ENCODE data around the gene KRT78.
"Not testable (repeated sequence)": the region's sequence is repeated elsewhere in the genome, so short reads cannot be mapped to it uniquely, and the experiment has no call there.

Gene KRT78

GRCh38 chr12:52795694-52796428, 52.9 kb downstream of the KRT78 start, which contains the start of gene KRT3:
Gene KRT3, minus strand, starts transcription at chr12:52796117. Its CDS starts 75 bp downstream, at chr12:52796042.
- no peak for DNase-seq (ENCODE audit: low read depth)

GRCh38 chr12:52795332-52795674, 53.5 kb downstream of the KRT78 start:
- not testable (repeated sequence) for DNase-seq (ENCODE audit: low read depth)

DNA sequence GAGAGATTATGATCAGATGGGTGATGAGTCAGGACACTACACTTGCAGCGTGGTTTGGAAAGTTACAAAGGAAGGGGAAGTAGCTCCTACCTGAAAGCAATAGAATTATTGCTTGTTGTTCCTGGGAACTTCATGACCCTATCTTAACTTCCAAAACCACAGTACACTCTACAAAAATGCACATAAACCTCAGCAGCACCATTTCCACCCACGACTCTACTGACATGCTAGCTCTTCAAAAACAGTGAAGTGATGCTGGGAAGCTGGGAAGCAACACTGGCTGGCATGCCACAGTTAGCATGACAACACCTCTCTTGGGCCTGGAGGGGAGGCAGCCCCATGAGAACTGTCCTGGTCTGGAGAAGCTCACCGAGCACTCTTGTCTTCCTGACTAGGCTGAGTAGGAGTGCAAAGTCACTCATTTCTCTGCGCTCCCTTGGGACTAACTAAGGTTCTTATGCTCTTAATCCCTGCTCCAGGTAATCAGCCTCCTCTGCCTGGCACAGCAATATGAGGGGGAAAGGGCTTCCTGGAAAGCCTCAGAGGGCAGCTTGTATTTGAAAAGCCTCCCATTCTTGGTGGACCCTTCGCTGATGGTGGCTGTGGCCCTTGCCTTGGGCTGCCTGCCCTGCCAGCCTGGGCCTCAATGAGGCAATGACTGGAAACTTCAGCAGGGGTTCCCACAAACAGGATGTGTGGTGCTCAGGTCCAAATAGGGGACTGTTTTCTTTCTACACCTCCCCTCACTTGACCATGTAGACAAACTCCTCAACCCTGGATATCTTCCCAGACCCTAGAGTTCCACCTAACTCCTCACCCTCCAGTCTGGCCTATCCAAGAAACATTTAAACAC, 54.1 kb downstream of the KRT78 start:
- DNase-seq (ENCODE audit: low read depth) = no peak

GRCh38 chr12:52792185-52793029, 56.4 kb downstream of the KRT78 start:
- no peak for DNase-seq (ENCODE audit: low read depth)

DNA sequence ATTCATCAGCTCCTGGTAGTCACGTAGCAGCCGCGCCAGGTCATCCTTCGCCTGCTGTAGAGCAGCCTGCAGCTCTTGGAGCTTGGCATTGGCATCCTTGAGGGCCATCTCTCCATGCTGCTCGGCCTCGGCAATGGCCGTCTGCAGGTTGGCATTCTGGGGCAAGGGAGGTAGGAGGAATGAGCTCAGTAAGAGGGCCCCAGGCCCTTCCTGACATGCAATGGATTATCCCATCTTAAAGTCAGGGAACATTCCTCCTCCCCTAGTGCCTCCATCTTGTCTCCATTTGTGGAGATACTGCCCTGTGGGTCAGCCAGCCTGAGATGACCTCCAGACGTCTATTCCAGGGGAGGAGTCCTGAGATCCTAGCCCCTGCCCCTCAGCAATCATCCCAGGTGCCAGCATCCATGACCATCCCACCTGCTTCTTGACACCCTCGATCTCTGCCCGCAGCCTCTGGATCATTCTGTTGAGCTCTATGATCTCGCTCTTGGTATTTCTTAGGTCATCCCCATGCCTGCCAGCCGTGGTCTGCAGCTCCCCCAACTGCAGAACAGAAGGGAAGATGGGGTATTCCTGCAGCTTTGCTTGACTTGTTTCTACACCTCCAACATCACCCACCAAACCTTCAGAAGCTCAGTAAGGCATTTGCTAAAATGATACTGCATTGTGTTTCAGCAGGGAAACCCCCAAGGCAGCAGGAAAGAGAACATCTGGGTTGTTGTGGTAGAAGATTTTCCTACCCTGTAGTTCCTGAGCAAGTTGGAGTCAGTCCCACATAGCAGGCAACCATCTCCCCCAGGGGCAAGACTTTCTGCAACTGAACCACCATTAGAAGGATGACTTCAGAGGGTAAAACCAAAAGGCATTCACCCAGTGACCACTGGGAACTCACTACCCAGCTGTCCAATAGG, 57.3 kb downstream of the KRT78 start:
- DNase-seq (ENCODE audit: low read depth) = no peak

- no peak for DNase-seq (ENCODE audit: low read depth)
Measured at GRCh38 chr12:52790427-52791270, 58.1 kb downstream of the KRT78 start.

GRCh38 chr12:52789637-52790426, 59.0 kb downstream of the KRT78 start:
- DNase-seq (ENCODE audit: low read depth) = no peak

- no peak for DNase-seq (ENCODE audit: low read depth)
Measured at GRCh38 chr12:52788876-52789636, 59.7 kb downstream of the KRT78 start.

DNA sequence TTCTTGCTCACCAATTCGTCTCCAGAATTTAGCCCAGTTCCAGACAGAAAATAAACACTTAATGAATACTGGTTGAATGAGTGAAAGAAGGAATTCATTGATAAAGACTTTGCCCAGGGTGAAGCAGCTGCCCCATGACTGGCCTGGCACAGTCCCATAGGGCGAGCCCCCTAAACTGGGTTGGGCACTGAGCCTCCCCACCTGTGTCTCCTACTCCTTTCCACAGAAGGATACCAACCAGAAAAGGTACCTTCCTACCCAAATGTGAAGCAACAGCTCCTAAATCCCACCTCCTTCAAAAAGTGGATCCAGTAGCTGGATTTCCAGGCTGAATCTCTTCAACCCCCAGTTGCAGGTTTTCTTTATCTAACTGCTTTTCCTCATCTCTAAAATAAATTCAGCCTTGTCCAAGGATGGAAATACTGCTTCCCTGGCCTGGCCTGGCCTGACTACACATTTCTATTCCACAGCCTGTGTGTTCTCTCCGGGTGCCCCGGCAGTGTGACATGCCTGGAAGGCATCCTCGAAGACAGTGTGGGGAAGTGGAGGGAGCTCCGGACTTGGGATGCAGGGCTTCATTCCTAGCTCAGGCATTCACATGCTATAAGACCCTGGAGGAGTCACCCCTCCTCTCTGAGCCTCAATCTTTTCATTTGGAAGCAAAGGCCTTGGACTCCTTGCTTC, 60.5 kb downstream of the KRT78 start:
- DNase-seq (ENCODE audit: low read depth) = no peak

Measured in T-helper 22 cell (primary cell).